HEK293T (cell line): ENCODE data around the gene FRMD4B.

ENCODE experiments used
- ARNT ChIP-seq: fragments of 450-650 bp; IDR thresholded peaks from 2 replicates; pipeline ENCODE4 v1.6.1; 2017; ENCODE audit warnings: mild to moderate bottlenecking
- BHLHE40 ChIP-seq: fragments of 450-650 bp; IDR thresholded peaks from 2 replicates; pipeline ENCODE4 v1.6.1; 2016; ENCODE audit warnings: mild to moderate bottlenecking, moderate library complexity, borderline replicate concordance
- ELF4 ChIP-seq: fragments of 450-650 bp; IDR thresholded peaks from 2 replicates; pipeline ENCODE4 v1.6.1; 2017; ENCODE audit warnings: antibody characterized with exemption
- FOXA1 ChIP-seq: fragments of 450-650 bp; IDR thresholded peaks from 2 replicates; pipeline ENCODE4 v1.6.1; 2016; ENCODE audit warnings: mild to moderate bottlenecking
- FOXK2 ChIP-seq: fragments of 450-650 bp; IDR thresholded peaks from 2 replicates; pipeline ENCODE4 v1.6.1; 2016; ENCODE audit warnings: mild to moderate bottlenecking
- HDGF ChIP-seq: fragments of 450-650 bp; IDR thresholded peaks from 2 replicates; pipeline ENCODE4 v1.6.1; 2017; ENCODE audit warnings: antibody characterized with exemption, borderline replicate concordance
- L3MBTL2 ChIP-seq: fragments of 450-650 bp; conservative IDR thresholded peaks from 2 replicates; pipeline ENCODE4 v1.6.1; 2016; ENCODE audit warnings: mild to moderate bottlenecking
- LEF1 ChIP-seq: fragments of 450-650 bp; IDR thresholded peaks from 2 replicates; pipeline ENCODE4 v1.6.1; 2017; ENCODE audit warnings: mild to moderate bottlenecking, borderline replicate concordance
- NFRKB ChIP-seq: fragments of 450-650 bp; IDR thresholded peaks from 2 replicates; pipeline ENCODE4 v1.6.1; 2016; ENCODE audit warnings: mild to moderate bottlenecking, moderate library complexity
- SP1 ChIP-seq: fragments of 450-650 bp; IDR thresholded peaks from 2 replicates; pipeline ENCODE4 v1.6.1; 2017
- SUZ12 ChIP-seq: fragments of 450-650 bp; IDR thresholded peaks from 2 replicates; pipeline ENCODE4 v1.6.1; 2016; ENCODE audit warnings: mild to moderate bottlenecking
- TARDBP ChIP-seq: fragments of 450-650 bp; IDR thresholded peaks from 2 replicates; pipeline ENCODE4 v1.6.1; 2016
- ZNF384 ChIP-seq: fragments of 450-650 bp; IDR thresholded peaks from 2 replicates; pipeline ENCODE4 v1.6.1; 2016

DNA sequence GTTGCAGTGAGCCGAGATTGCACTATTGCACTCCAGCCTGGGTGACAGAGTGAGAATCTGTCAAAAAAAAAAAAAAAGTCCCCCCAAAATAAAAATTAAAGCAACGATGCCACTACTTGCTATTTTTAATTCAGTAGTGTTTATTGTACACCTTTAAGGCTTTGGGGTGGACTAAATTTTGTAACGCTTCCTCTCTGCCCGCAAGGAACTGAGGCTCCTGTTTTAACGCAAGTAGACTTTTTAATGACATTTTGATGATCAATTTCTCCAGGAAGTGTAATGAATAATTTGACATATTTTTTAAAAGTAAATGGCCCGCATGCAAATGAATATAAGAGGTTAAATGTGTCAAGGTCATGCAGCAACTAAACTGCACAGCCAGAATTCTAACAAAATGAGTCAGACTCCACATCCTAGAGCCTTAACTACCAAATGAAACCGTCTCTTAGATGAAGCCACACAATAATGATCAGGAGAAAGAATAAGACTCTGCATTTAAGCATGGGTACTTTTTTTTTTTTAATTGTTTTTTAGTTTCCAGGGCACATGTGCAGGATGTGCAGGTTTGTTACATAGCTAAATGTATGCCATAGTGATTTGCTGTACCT lies 166.7 kb downstream of the FRMD4B start:
- TF ChIP-seq SP1 (no peak), SUZ12 (no peak), ELF4 (no peak), FOXK2 (no peak), BHLHE40 (no peak), NFRKB (no peak), ZNF384 (no peak), FOXA1 (no peak), ARNT (no peak), TARDBP (no peak), HDGF (no peak), LEF1 (no peak), L3MBTL2 (no peak)
